ENCODE measurements around the gene TNNT2.

TNNT2 gene

GRCh38 chr1:201409440-201409839 is 32.0 kb upstream of the TNNT2 start:
- TF ChIP-seq CTCF (conservative IDR thresholded peaks at IDR 0.05; ENCODE audit: low read depth, low read length) = no peak
- no peak overlapping the region for H3K4me3 ChIP-seq (ENCODE audit: low read length)
- no peak for DNase-seq (ENCODE audit: low read depth)

DNA sequence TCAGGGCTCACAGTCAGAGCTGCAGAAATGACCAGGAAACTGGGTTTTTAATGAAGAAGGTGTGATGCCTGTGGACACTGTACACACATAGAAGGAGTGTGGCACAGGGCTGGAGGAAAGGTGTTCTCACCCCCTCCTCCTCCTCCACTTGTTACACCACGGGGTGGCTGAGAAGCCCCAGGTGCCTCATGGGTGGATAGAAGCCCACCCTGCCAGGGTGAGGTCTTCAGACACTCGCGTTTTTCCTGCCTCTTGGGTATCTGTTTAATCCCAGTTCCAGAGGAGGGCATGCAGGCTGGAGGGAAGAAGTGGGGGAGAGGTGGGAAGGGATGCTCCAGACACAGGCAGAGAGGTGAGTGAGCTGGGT is 31.3 kb upstream of the TNNT2 start:
- DNase-seq (ENCODE audit: low read depth) = no peak
- TF ChIP-seq CTCF (conservative IDR thresholded peaks at IDR 0.05; ENCODE audit: low read depth, low read length) = no peak
- H3K4me3 ChIP-seq (ENCODE audit: low read length) = no peak overlapping the region

DNA sequence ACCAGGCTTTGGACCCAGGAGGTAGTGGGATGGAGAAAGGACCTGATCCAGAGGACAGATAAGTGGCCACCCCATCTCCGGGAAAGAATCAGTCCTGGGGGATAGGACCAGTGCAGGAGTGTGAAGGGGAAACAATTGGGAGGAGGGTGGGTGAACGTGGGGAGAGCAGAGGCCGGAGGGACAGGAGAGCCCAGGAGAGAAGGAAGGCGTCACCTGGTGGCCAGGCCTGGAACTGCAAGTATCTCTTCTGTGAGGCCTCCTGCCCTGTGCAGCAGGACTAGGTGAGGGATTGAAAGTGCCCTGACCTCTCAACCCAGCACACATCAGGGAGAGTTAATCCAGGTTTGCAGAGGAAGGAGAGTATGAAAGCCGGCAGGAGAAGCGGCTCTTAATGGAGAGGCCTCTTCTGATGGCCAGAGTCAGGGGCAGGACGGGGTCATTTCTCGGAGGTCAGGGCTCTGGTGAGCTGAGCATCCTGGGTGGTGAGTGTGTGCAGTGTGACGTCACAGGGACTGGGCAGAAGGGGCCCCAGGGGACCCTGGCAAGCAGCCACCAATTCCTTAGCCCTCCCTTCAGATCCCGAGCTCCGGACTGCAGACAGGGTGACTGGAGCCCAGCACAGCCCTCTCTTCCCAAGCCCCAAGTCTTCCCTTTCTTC is 30.8 kb upstream of the TNNT2 start:
- TF ChIP-seq CTCF (conservative IDR thresholded peaks at IDR 0.05; ENCODE audit: low read depth, low read length) = peak; percentile 99
- DNase-seq (ENCODE audit: low read depth) = no peak

DNA sequence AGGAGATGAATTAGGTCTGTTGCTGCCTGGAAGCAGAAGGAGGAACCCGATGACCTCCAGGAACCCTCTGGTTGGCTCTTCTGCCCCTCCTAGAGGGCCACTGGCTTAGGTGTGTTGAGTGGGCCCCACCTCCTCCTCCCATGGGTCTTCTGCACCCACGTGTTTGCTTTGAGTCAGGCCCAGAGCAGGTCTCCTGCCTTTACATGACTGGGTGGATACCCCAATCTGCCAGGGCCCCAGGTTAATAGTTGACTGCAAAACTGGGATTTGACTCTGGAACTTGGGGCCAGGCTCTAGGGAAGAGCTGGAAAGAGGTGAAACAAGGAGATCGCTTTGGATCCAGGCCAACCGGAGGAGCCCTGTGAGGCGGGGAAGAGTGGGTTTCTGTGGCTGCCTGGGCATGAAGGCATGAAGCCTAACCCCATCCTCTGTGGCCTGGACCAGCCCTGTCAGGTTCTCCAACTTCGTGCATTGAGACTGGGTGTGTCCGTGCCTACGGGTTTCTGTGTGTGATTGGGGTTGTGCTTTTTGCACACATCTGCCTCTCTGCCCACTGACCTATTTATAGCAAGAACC is 29.4 kb upstream of the TNNT2 start:
- no peak overlapping the region for H3K4me3 ChIP-seq (ENCODE audit: low read length)
- no peak for TF ChIP-seq CTCF (conservative IDR thresholded peaks at IDR 0.05; ENCODE audit: low read depth, low read length)
- no peak for DNase-seq (ENCODE audit: low read depth)

More for the DNA sequence above, 30.8 kb upstream of the TNNT2 start:
- H3K4me3 ChIP-seq (ENCODE audit: low read length) = no peak overlapping the region

GRCh38 chr1:201405484-201405831 is 28.0 kb upstream of the TNNT2 start:
- no peak overlapping the region for H3K4me3 ChIP-seq (ENCODE audit: low read length)
- TF ChIP-seq CTCF (conservative IDR thresholded peaks at IDR 0.05; ENCODE audit: low read depth, low read length) = no peak
- DNase-seq (ENCODE audit: low read depth) = no peak

DNA sequence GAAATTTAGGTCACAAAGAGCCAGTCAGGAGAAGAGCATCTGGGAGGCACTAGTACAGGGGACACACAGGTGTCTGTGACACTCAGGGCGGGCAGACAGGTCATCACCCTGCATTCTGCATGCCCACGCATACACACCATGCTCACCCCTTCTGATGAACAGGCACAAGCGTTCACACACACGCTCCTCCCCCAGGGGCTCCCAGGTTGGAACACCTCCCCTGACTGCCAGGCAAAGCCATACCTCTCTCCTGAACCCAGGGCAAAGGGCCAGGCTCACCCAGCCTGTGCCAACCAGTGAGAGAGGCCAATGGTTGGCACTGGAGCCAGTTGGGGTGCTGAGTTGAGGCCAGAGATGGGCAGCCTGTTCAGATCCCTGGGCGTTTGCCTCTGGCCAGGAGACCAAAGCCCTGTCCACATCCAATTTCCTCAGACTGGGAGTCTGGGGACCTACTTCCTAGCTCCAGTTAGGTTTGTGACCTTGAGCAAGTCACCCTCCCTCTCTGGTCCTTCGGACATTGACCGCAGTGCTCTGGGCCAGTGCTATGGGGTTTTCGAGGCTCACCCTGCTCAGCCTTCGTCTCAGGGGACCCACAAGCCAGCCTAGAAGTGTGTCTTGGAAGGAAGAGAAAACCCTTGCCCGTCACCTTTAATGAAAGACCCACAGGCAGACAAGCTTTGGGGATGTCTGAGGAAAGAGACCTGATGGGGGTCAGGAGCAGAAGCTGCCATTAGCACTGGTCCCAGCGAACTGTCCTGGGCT is 27.4 kb upstream of the TNNT2 start:
- no peak overlapping the region for H3K4me3 ChIP-seq (ENCODE audit: low read length)
- no peak for TF ChIP-seq CTCF (conservative IDR thresholded peaks at IDR 0.05; ENCODE audit: low read depth, low read length)

GRCh38 chr1:201404055-201404454 is 26.6 kb upstream of the TNNT2 start:
- no peak overlapping the region for H3K4me3 ChIP-seq (ENCODE audit: low read length)
- DNase-seq (ENCODE audit: low read depth) = no peak
- no peak for TF ChIP-seq CTCF (conservative IDR thresholded peaks at IDR 0.05; ENCODE audit: low read depth, low read length)

More for the DNA sequence above, 27.4 kb upstream of the TNNT2 start:
- no peak for DNase-seq (ENCODE audit: low read depth)
